ENCODE data around the gene RPL36A. TPM values are rescaled to one million over a fixed set of nuclear protein-coding genes. Genes with fewer than 3 reads are reported as not detected.

The RPL36A gene
- total RNA-seq: 122 TPM

GRCh38 chrX:101390664-101391525, at the start of gene RPL36A:
Gene RPL36A (plus strand): TSS chrX:101391011. CDS start chrX:101391044, 33 bp downstream.

GRCh38 chrX:101348452-101349192, 42.2 kb upstream of the RPL36A start, which contains the start of gene TIMM8A:
Gene TIMM8A (minus strand): TSS chrX:101348742. CDS start chrX:101348664, 78 bp downstream.

GRCh38 chrX:101385795-101386541, 4.8 kb upstream of the RPL36A start, which contains the start of gene BTK:
Gene BTK (minus strand): TSS chrX:101386191. CDS start chrX:101375284, 10,907 bp downstream.

GRCh38 chrX:101407748-101408531, 17.1 kb downstream of the RPL36A start, which contains the start of the genes GLA and HNRNPH2:
Gene GLA (minus strand): TSS chrX:101407925. CDS start chrX:101407903, 22 bp downstream.
Gene HNRNPH2 (plus strand): TSS chrX:101408222. CDS start chrX:101411989, 3,767 bp downstream.

Other genes with a start within 250 kb of the RPL36A start
- 11.3 TPM for gene DRP2, start 171.2 kb upstream of the RPL36A start, total RNA-seq
- gene TAF7L, start 99.7 kb upstream of the RPL36A start, total RNA-seq: 0.46 TPM
- 9.7 TPM for gene TIMM8A, start 42.3 kb upstream of the RPL36A start, total RNA-seq
- gene BTK, start 4.8 kb upstream of the RPL36A start, total RNA-seq: 2.1 TPM
- 12.2 TPM for gene GLA, start 16.9 kb downstream of the RPL36A start, total RNA-seq
- gene HNRNPH2, start 17.2 kb downstream of the RPL36A start, total RNA-seq: 90.9 TPM
- 16.6 TPM for gene ARMCX4, start 94.4 kb downstream of the RPL36A start, total RNA-seq
- 80.5 TPM for gene ARMCX1, start 159.5 kb downstream of the RPL36A start, total RNA-seq
- 22.4 TPM for gene ARMCX6, start 227.0 kb downstream of the RPL36A start, total RNA-seq
- 95.3 TPM for gene ARMCX3, start 232.1 kb downstream of the RPL36A start, total RNA-seq

All from diencephalon (tissue), 1 donor.